Measurements from ENCODE around the gene GBX2.

GBX2 gene

DNA sequence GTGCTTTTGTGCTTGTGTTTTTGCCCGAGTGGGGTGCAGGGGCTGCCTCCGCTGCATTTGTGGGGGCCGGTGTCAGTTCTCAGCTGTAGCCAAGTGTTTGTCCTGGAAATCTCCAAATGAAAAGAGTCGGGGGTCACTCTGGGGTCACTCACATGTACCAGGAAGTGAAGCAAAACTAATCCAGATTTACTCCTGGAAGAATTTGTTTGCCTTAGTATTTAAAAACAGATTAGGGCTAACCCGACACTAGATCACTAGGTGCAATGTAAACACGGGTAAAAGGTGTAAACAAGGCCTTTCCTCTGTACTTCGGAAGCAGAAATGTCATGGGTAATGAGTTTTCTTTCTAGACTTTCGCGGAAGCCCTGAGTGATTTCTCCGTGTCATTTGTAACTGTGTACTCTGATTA is 50.3 kb downstream of the GBX2 start:
- no peak for DNase-seq (ENCODE audit: low read depth)

DNA sequence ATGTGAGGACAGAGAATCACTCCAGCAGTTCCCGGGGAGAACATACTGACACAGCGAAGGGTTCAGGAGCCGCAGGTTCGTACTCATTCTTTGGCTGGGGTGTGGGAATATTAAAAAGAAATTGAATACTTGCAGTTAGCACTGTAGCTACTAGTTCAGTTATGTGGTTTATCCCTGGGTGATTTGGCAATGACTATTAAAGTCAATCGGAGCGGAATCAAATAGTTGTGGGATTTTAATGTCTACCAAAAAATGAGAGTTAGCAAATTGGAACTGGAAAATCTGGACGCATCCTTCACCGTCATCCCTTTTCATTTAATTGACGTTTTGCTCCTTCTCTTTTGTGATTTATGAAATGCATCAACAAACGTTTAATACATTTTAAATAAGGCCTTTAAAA is 50.8 kb downstream of the GBX2 start:
- no peak for DNase-seq (ENCODE audit: low read depth)

Measured in non-pigmented ciliary epithelial cell (primary cell).